ENCODE data around the gene CDY2B.
"Not testable (repeated sequence)": the region's sequence is repeated elsewhere in the genome, so short reads cannot be mapped to it uniquely, and the experiment has no call there.

The CDY2B gene

GRCh38 chrY:17880120-17880519 lies at the start of gene CDY2B:
Gene CDY2B (minus strand): TSS chrY:17880220. CDS start chrY:17879892, 328 bp downstream.
- TF ChIP-seq CTCF (IDR thresholded peaks at IDR 0.05) = not testable (repeated sequence)
